HepG2 (cell line): ENCODE data around the gene SRRT. TPM values are rescaled to one million over a fixed set of nuclear protein-coding genes. Genes with fewer than 3 reads are reported as not detected.

ENCODE experiments used
- CREB3 ChIP-seq: sonication (generic); formaldehyde crosslinking; IDR thresholded peaks from 2 replicates; pipeline ENCODE4 v1.5.0; 2020; ENCODE audit warnings: missing genetic modification reagents
- GATA4 ChIP-seq: sonication (generic); IDR thresholded peaks from 2 replicates; pipeline ENCODE4 v1.6.1; 2016; ENCODE audit warnings: antibody characterized with exemption, low read depth, borderline replicate concordance
- JUN ChIP-seq: sonication (generic); formaldehyde crosslinking; IDR thresholded peaks from 2 replicates; pipeline ENCODE4 v1.4.0; 2020; ENCODE audit warnings: mild to moderate bottlenecking, missing genetic modification reagents
- JUND ChIP-seq: sonication (generic); formaldehyde crosslinking; IDR thresholded peaks from 2 replicates; pipeline ENCODE4 v1.8.0; 2022; ENCODE audit warnings: mild to moderate bottlenecking, missing genetic modification reagents
- KLF12 ChIP-seq: sonication (generic); formaldehyde crosslinking; IDR thresholded peaks from 2 replicates; pipeline ENCODE4 v1.4.0; 2020; ENCODE audit warnings: missing genetic modification reagents, borderline replicate concordance
- NR2C2 ChIP-seq: sonication (generic); formaldehyde crosslinking; IDR thresholded peaks from 2 replicates; pipeline ENCODE4 v1.4.0; 2020; ENCODE audit warnings: missing genetic modification reagents, mild to moderate bottlenecking, moderate library complexity, borderline replicate concordance
- NR2F1 ChIP-seq, 2 experiments: fragments of 450-650 bp in 1 of 2; formaldehyde crosslinking in 1 of 2; IDR thresholded peaks; 2 replicates each; pipeline versions ENCODE4 v1.5.0 to v1.6.1; 2016 to 2020; ENCODE audit warnings: mild to moderate bottlenecking in 1 of 2, missing compliant biosample characterization in 1 of 2, missing genetic modification reagents in 1 of 2, moderate library complexity in 1 of 2
- PATZ1 ChIP-seq: sonication (generic); formaldehyde crosslinking; IDR thresholded peaks from 2 replicates; pipeline ENCODE4 v1.4.0; 2020; ENCODE audit warnings: missing genetic modification reagents
- PRDM15 ChIP-seq: sonication (generic); formaldehyde crosslinking; IDR thresholded peaks from 2 replicates; pipeline ENCODE4 v1.4.0; 2020; ENCODE audit warnings: missing genetic modification reagents
- SMAD9 ChIP-seq: sonication (generic); formaldehyde crosslinking; IDR thresholded peaks from 2 replicates; pipeline ENCODE4 v1.5.1; 2020; ENCODE audit warnings: mild to moderate bottlenecking, missing genetic modification reagents
- ZBTB38 ChIP-seq: sonication (generic); formaldehyde crosslinking; IDR thresholded peaks from 2 replicates; pipeline ENCODE4 v1.5.1; 2020; ENCODE audit warnings: mild to moderate bottlenecking, missing genetic modification reagents
- ZNF296 ChIP-seq: sonication (generic); formaldehyde crosslinking; conservative IDR thresholded peaks from 2 replicates; pipeline ENCODE4 v1.5.0; 2020; ENCODE audit warnings: mild to moderate bottlenecking, missing genetic modification reagents
- ZNF430 ChIP-seq: sonication (generic); formaldehyde crosslinking; IDR thresholded peaks from 2 replicates; pipeline ENCODE4 v1.9.0; 2021; ENCODE audit warnings: mild to moderate bottlenecking, missing genetic modification reagents
- ZNF501 ChIP-seq: sonication (generic); formaldehyde crosslinking; IDR thresholded peaks from 2 replicates; pipeline ENCODE4 v1.5.1; 2020; ENCODE audit warnings: mild to moderate bottlenecking, moderate library complexity, missing genetic modification reagents
- ZNF746 ChIP-seq: sonication (generic); formaldehyde crosslinking; IDR thresholded peaks from 2 replicates; pipeline ENCODE4 v1.8.0; 2022; ENCODE audit warnings: mild to moderate bottlenecking, missing genetic modification reagents
- polyA plus RNA-seq, 8 experiments: library from polyadenylated mRNA; depleted of rRNA in 3 of 8; stranded (reverse) in 7 of 8; unstranded in 1 of 8; fragments of >200 nt; fragmentation: Illumina TruSeq in 4 of 8; extraction: Trizol in 4 of 8; gene quantifications; 2 replicates each; pipeline versions ENCODE4 v1.2.1 to v1.2.3, GENCODE V29; 2011 to 2016; ENCODE audit warnings: low read depth in 4 of 8, missing spikeins in 1 of 8, mixed read lengths in 1 of 8; ENCODE audit not compliant: insufficient read depth in 1 of 8
- total RNA-seq, 5 experiments: library from RNA; depleted of rRNA; stranded (reverse); fragments of >200 nt; fragmentation: Illumina TruSeq; extraction: Trizol; gene quantifications; 2 replicates each; pipeline ENCODE4 v1.2.3, GENCODE V29; 2016; ENCODE audit warnings: low read depth in 1 of 5
- TF ChIP-seq, protein P1 (sequence below): sonication (generic); formaldehyde crosslinking; IDR thresholded peaks from 2 replicates; pipeline ENCODE4 v1.5.0; 2020; ENCODE audit warnings: mild to moderate bottlenecking, missing genetic modification reagents, moderate library complexity
- TF ChIP-seq, protein P2 (sequence below), 2 experiments: fragments of 450-650 bp in 1 of 2; sonication (generic) in 1 of 2; formaldehyde crosslinking; IDR thresholded peaks; 2 replicates each; pipeline versions ENCODE4 v1.5.0 to v1.8.0; 2020 to 2022; ENCODE audit warnings: mild to moderate bottlenecking in 1 of 2, missing genetic modification reagents in 1 of 2

Gene SRRT
- total and polyA plus RNA-seq, 2 of the 13 experiments (the other 11 are each of a cell fraction or from before 2014, with no cell fraction given): 26.2 to 106 TPM

GRCh38 chr7:100874577-100875355 is at the start of gene SRRT (continued):
- TF ChIP-seq CREB3 (CRISPR knock-in tag) (0 out of 2 replicates have a peak, but pooled peaks have one; percentile 54), NR2C2 (CRISPR knock-in tag) (peak; percentile 86), PRDM15 (CRISPR knock-in tag) (no peak), SMAD9 (no peak), ZNF296 (CRISPR knock-in tag) (peak; percentile 46; the same call in 1 of the 2 replicates), NR2F1 (CRISPR knock-in tag; IDR thresholded peaks at IDR 0.05) (no peak), GATA4 (peak; percentile 21; the same call in 1 of the 2 replicates), JUN (CRISPR knock-in tag) (no peak), ZNF501 (peak; percentile 89), KLF12 (CRISPR knock-in tag) (no peak), ZNF746 (CRISPR knock-in tag) (no peak), JUND (CRISPR knock-in tag) (peak; percentile 46; the same call in 1 of the 2 replicates), ZBTB38 (CRISPR knock-in tag) (peak; percentile 53; the same call in 1 of the 2 replicates), ZNF430 (CRISPR knock-in tag) (peak; percentile 87; the same call in 1 of the 2 replicates), PATZ1 (CRISPR knock-in tag) (no peak)
- TF ChIP-seq, protein P1, sequence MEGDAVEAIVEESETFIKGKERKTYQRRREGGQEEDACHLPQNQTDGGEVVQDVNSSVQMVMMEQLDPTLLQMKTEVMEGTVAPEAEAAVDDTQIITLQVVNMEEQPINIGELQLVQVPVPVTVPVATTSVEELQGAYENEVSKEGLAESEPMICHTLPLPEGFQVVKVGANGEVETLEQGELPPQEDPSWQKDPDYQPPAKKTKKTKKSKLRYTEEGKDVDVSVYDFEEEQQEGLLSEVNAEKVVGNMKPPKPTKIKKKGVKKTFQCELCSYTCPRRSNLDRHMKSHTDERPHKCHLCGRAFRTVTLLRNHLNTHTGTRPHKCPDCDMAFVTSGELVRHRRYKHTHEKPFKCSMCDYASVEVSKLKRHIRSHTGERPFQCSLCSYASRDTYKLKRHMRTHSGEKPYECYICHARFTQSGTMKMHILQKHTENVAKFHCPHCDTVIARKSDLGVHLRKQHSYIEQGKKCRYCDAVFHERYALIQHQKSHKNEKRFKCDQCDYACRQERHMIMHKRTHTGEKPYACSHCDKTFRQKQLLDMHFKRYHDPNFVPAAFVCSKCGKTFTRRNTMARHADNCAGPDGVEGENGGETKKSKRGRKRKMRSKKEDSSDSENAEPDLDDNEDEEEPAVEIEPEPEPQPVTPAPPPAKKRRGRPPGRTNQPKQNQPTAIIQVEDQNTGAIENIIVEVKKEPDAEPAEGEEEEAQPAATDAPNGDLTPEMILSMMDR (CRISPR knock-in tag): peak; percentile 16
- TF ChIP-seq, protein P2, sequence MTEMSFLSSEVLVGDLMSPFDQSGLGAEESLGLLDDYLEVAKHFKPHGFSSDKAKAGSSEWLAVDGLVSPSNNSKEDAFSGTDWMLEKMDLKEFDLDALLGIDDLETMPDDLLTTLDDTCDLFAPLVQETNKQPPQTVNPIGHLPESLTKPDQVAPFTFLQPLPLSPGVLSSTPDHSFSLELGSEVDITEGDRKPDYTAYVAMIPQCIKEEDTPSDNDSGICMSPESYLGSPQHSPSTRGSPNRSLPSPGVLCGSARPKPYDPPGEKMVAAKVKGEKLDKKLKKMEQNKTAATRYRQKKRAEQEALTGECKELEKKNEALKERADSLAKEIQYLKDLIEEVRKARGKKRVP (CRISPR knock-in tag; IDR thresholded peaks at IDR 0.05): 0 out of 4 replicates have a peak, but pooled peaks of 1 of the 2 experiments have one; percentile 36
